A673 (cell line): ENCODE results near the gene LCN1. TPM values are rescaled to one million over a fixed set of nuclear protein-coding genes. Genes with fewer than 3 reads are reported as not detected.

ENCODE experiments used
- Bru-seq: library from RNA; stranded (reverse); fragments of 400-500 nt; gene quantifications from one replicate; lab custom pipeline; 2021; lab: Mats Ljungman, UMichigan
- BruChase-seq, 2 experiments: library from RNA; stranded (reverse); fragments of 400-500 nt; gene quantifications; one replicate each; lab custom pipeline; 2021; lab: Mats Ljungman, UMichigan
- BruUV-seq: library from RNA; stranded (reverse); fragments of 400-500 nt; replicated peaks from 2 replicates; lab custom pipeline; 2021; lab: Mats Ljungman, UMichigan
- CTCF ChIA-PET: fragments of 300-600 bp; sonication (Branson Sonifier 250); formaldehyde crosslinking; loops from one replicate; lab custom pipeline; 2022; ENCODE audit warnings: antibody characterized with exemption; lab: Charles Lee
- POLR2A ChIA-PET: fragments of 300-600 bp; sonication (Branson Sonifier 250); formaldehyde crosslinking; loops from one replicate; lab custom pipeline; 2022; ENCODE audit warnings: antibody characterized with exemption; ENCODE audit not compliant: low non-redundant PET; lab: Charles Lee
- DNase-seq: peaks from one replicate; pipeline ENCODE4 v3.0.0-alpha.2; 2015; ENCODE audit warnings: low spot score
- H3K27ac ChIP-seq: fragments of 200-600 bp; sonication (generic); 2 replicates; pipeline ENCODE4 v1.5.1; 2016; ENCODE audit warnings: mixed run types, low read depth, mild to moderate bottlenecking, mixed read lengths, antibody characterized with exemption, low read length; ENCODE audit not compliant: poor library complexity, severe bottlenecking
- H3K27me3 ChIP-seq: fragments of 200-600 bp; sonication (generic); replicated peaks from 2 replicates; pipeline ENCODE4 v1.6.1; 2017; ENCODE audit warnings: mixed run types, low read depth, mild to moderate bottlenecking, mixed read lengths, antibody characterized with exemption, low read length; ENCODE audit not compliant: insufficient read depth, poor library complexity
- H3K36me3 ChIP-seq: fragments of 200-600 bp; sonication (generic); 2 replicates; pipeline ENCODE4 v1.6.1; 2016; ENCODE audit warnings: mixed run types, mild to moderate bottlenecking, mixed read lengths, antibody characterized with exemption, low read length; ENCODE audit not compliant: insufficient read depth, poor library complexity, severe bottlenecking
- H3K4me1 ChIP-seq: fragments of 200-600 bp; sonication (generic); 2 replicates; pipeline ENCODE4 v1.6.1; 2017; ENCODE audit warnings: mixed run types, mild to moderate bottlenecking, mixed read lengths, antibody characterized with exemption, low read length; ENCODE audit not compliant: insufficient read depth, poor library complexity, severe bottlenecking
- H3K4me3 ChIP-seq: fragments of 200-600 bp; sonication (generic); 2 replicates; pipeline ENCODE4 v1.5.1; 2016; ENCODE audit warnings: low read depth, mixed run types, mild to moderate bottlenecking, mixed read lengths, low read length; ENCODE audit not compliant: poor library complexity, severe bottlenecking
- H3K9me3 ChIP-seq: fragments of 200-600 bp; sonication (generic); 2 replicates; pipeline ENCODE4 v1.6.1; 2016; ENCODE audit warnings: mixed run types, low read depth, mild to moderate bottlenecking, mixed read lengths, antibody characterized with exemption, low read length; ENCODE audit not compliant: poor library complexity, severe bottlenecking
- CTCF ChIP-seq: fragments of 300-800, 200-600 bp; sonication (generic); conservative IDR thresholded peaks from 2 replicates; pipeline ENCODE4 v1.5.1; 2017; ENCODE audit warnings: low read depth, mild to moderate bottlenecking, antibody characterized with exemption, low read length, moderate library complexity, mixed read lengths
- EZH2 ChIP-seq: fragments of 200-600 bp; sonication (generic); IDR thresholded peaks from 2 replicates; pipeline ENCODE4 v1.6.1; 2017; ENCODE audit warnings: borderline replicate concordance, low read depth, mild to moderate bottlenecking, mixed read lengths, antibody characterized with exemption, low read length; ENCODE audit not compliant: poor library complexity, severe bottlenecking
- intact Hi-C: fragments of 100-400 bp; cut with micrococcal nuclease; formaldehyde crosslinking; loops from one replicate; pipeline ENCODE4 v1.10.0; 2022; ENCODE audit not compliant: unreplicated experiment
- long read RNA-seq: library from polyadenylated mRNA; stranded (forward); transcript quantifications from one replicate; pipeline ENCODE4 v2.0.0, GENCODE V29; 2022
- total RNA-seq: library from RNA; stranded (reverse); gene quantifications from 2 replicates; pipeline ENCODE4 v1.2.3, GENCODE V29; 2021

The LCN1 gene
- not detected in 2 replicates for total RNA-seq
- not detected for Bru-seq, nascent RNA
- BruChase-seq, experiment 1, labeled RNA remaining after a 2-hour chase, result not detected
- BruChase-seq, experiment 2, labeled RNA remaining after a 6-hour chase, result not detected
- long read RNA-seq, result 0 reads

GRCh38 chr9:135520916-135521607 lies at the start of gene LCN1:
LCN1 (plus strand) TSS chr9:135521440; CDS start chr9:135521498, 58 bp downstream.
- TF ChIP-seq EZH2, result no peak
- no peak for TF ChIP-seq CTCF
- no peaks in the 10 kb centered on the region for H3K36me3 ChIP-seq
- no peak within 1 kb of the TSS for H3K27ac ChIP-seq
- BruUV-seq, result no TSS peak
- intact Hi-C loops, result no loop called here
- ChIA-PET CTCF (no interaction called here), POLR2A (no interaction called here)
- DNase-seq, result no peak
- no peak within 1 kb of the TSS for H3K4me3 ChIP-seq
- H3K27me3 ChIP-seq, result no peaks in the 10 kb centered on the region
- H3K4me1 ChIP-seq, result no peaks in the 10 kb centered on the region
- H3K9me3 ChIP-seq, result no peaks in the 10 kb centered on the region

GRCh38 chr9:135471791-135472640 lies 49.2 kb upstream of the LCN1 start:
- Histone ChIP-seq H3K36me3 (no peaks in the 10 kb centered on the region), H3K9me3 (no peaks in the 10 kb centered on the region), H3K27ac (no peak overlapping the region), H3K4me1 (peaks cover 5% of the 10 kb centered on the region), H3K27me3 (no peaks in the 10 kb centered on the region), H3K4me3 (no peak overlapping the region)
- no TSS peak for BruUV-seq
- TF ChIP-seq CTCF, result no peak
- no peak for TF ChIP-seq EZH2
- CTCF ChIA-PET, result no interaction called here
- intact Hi-C loops, result no loop called here
- POLR2A ChIA-PET, result no interaction called here
- no peak for DNase-seq

GRCh38 chr9:135473972-135474543 lies 47.2 kb upstream of the LCN1 start:
- Histone ChIP-seq H3K36me3 (no peaks in the 10 kb centered on the region), H3K9me3 (no peaks in the 10 kb centered on the region), H3K27ac (no peak overlapping the region), H3K4me3 (no peak overlapping the region), H3K27me3 (no peaks in the 10 kb centered on the region), H3K4me1 (no peaks in the 10 kb centered on the region)
- intact Hi-C loops, result no loop called here
- ChIA-PET CTCF (no interaction called here), POLR2A (no interaction called here)
- no peak for TF ChIP-seq CTCF
- no TSS peak for BruUV-seq
- DNase-seq, result no peak
